IMR-90 (cell line): Measurements from ENCODE around the gene SPINT2. TPM values are rescaled to one million over a fixed set of nuclear protein-coding genes. Genes with fewer than 3 reads are reported as not detected.

Experiments
- ATAC-seq: fragments of 200-7000 bp; cut with Tn5 transposase; 2 replicates; pipeline ENCODE4 v1.9.1; 2020; ENCODE audit warnings: low read depth, mild to moderate bottlenecking, moderate library complexity
- BruUV-seq: library from RNA; stranded (reverse); fragments of 400-500 nt; replicated peaks from 2 replicates; lab custom pipeline; 2021; lab: Mats Ljungman, UMichigan
- CTCF ChIA-PET: fragments of 300-600 bp; formaldehyde crosslinking; extraction: SDS; loops from one replicate; lab custom pipeline; 2021; ENCODE audit warnings: antibody characterized with exemption; lab: Yijun Ruan, JAX
- POLR2A ChIA-PET: fragments of 300-600 bp; sonication (Branson Sonifier 250); formaldehyde crosslinking; loops from one replicate; lab custom pipeline; 2022; ENCODE audit warnings: antibody characterized with exemption; ENCODE audit not compliant: unreplicated experiment; lab: Charles Lee
- DNase-seq: peaks from one replicate; pipeline ENCODE4 v3.0.0; 2013
- H2AFZ ChIP-seq: replicated peaks from 2 replicates; pipeline ENCODE3; 2013; ENCODE audit warnings: low read length, mild to moderate bottlenecking; ENCODE audit not compliant: poor library complexity
- H2AK5ac ChIP-seq: 2 replicates; pipeline ENCODE4 v1.6.1; 2013; ENCODE audit warnings: low read depth, low read length, inconsistent platforms
- H2AK9ac ChIP-seq: replicated peaks from 2 replicates; pipeline ENCODE3; 2013; ENCODE audit warnings: mild to moderate bottlenecking, low read depth, low read length, moderate library complexity; ENCODE audit not compliant: poor library complexity
- H2BK120ac ChIP-seq: 2 replicates; pipeline ENCODE4 v1.6.1; 2013; ENCODE audit warnings: low read depth, low read length, inconsistent platforms
- H2BK15ac ChIP-seq: 3 replicates; pipeline ENCODE4 v1.6.1; 2013; ENCODE audit warnings: low read depth, low read length, inconsistent platforms
- H2BK20ac ChIP-seq: 2 replicates; pipeline ENCODE4 v1.6.1; 2013; ENCODE audit warnings: low read depth, mild to moderate bottlenecking, inconsistent platforms, low read length, moderate library complexity
- H2BK5ac ChIP-seq: 2 replicates; pipeline ENCODE4 v1.6.1; 2013; ENCODE audit warnings: mild to moderate bottlenecking, low read depth, low read length, inconsistent platforms; ENCODE audit not compliant: poor library complexity, severe bottlenecking
- H3K14ac ChIP-seq: replicated peaks from 2 replicates; pipeline ENCODE4 v1.6.1; 2013; ENCODE audit warnings: low read depth, low read length, inconsistent platforms
- H3K18ac ChIP-seq: 2 replicates; pipeline ENCODE4 v1.6.1; 2013; ENCODE audit warnings: low read depth, low read length, control low read depth
- H3K23ac ChIP-seq: 2 replicates; pipeline ENCODE4 v1.6.1; 2013; ENCODE audit warnings: low read depth, low read length, inconsistent platforms
- H3K27ac ChIP-seq: 2 replicates; pipeline ENCODE4 v1.5.1; 2013; ENCODE audit warnings: mild to moderate bottlenecking, control low read depth, low read length; ENCODE audit not compliant: insufficient read depth
- H3K27me3 ChIP-seq: 2 replicates; pipeline ENCODE4 v1.6.1; 2013; ENCODE audit warnings: low read length; ENCODE audit not compliant: control insufficient read depth, insufficient read depth
- H3K36me3 ChIP-seq: 2 replicates; pipeline ENCODE4 v1.6.1; 2013; ENCODE audit warnings: low read length, mixed read lengths; ENCODE audit not compliant: control insufficient read depth, insufficient read depth
- H3K4ac ChIP-seq: 2 replicates; pipeline ENCODE4 v1.6.1; 2013; ENCODE audit warnings: low read depth, low read length, inconsistent platforms
- H3K4me1 ChIP-seq: 2 replicates; pipeline ENCODE4 v1.6.1; 2013; ENCODE audit warnings: low read length, mixed read lengths; ENCODE audit not compliant: control insufficient read depth, insufficient read depth
- H3K4me2 ChIP-seq: 2 replicates; pipeline ENCODE4 v1.6.1; 2013; ENCODE audit warnings: low read depth, mild to moderate bottlenecking, control low read depth, low read length, moderate library complexity
- H3K4me3 ChIP-seq: 2 replicates; pipeline ENCODE4 v1.5.1; 2013; ENCODE audit warnings: low read depth, mild to moderate bottlenecking, control low read depth, low read length, moderate library complexity; ENCODE audit not compliant: insufficient read depth
- H3K56ac ChIP-seq: 2 replicates; pipeline ENCODE4 v1.6.1; 2013; ENCODE audit warnings: low read length, inconsistent platforms; ENCODE audit not compliant: insufficient read depth; ENCODE audit errors: extremely low read depth
- H3K79me1 ChIP-seq, 2 experiments: 2 replicates each; pipeline ENCODE4 v1.6.1; 2013; ENCODE audit warnings: low read length in 2 of 2, inconsistent platforms in 1 of 2, low read depth in 1 of 2
- H3K9ac ChIP-seq: 2 replicates; pipeline ENCODE4 v1.6.1; 2013; ENCODE audit warnings: low read depth, low read length, control low read depth
- H3K9me1 ChIP-seq: 2 replicates; pipeline ENCODE4 v1.6.1; 2013; ENCODE audit warnings: low read length, inconsistent platforms; ENCODE audit not compliant: insufficient read depth
- H3K9me3 ChIP-seq: 2 replicates; pipeline ENCODE4 v1.6.1; 2013; ENCODE audit warnings: low read length; ENCODE audit not compliant: control insufficient read depth, insufficient read depth
- H4K20me1 ChIP-seq: 2 replicates; pipeline ENCODE4 v1.6.1; 2013; ENCODE audit warnings: low read length, inconsistent platforms; ENCODE audit not compliant: insufficient read depth
- H4K5ac ChIP-seq: 2 replicates; pipeline ENCODE4 v1.6.1; 2013; ENCODE audit warnings: mild to moderate bottlenecking, low read depth, low read length, control low read depth
- H4K8ac ChIP-seq, 2 experiments: 2 replicates each; pipeline ENCODE4 v1.6.1; 2013; ENCODE audit warnings: low read depth in 2 of 2, low read length in 2 of 2, control low read depth in 1 of 2, inconsistent platforms in 1 of 2
- H4K91ac ChIP-seq: 2 replicates; pipeline ENCODE4 v1.6.1; 2013; ENCODE audit warnings: low read depth, low read length, inconsistent platforms; ENCODE audit not compliant: insufficient read depth
- MAFK ChIP-seq: IDR thresholded peaks from 2 replicates; pipeline ENCODE4 v1.6.1; 2012; ENCODE audit warnings: low read depth, low read length, improper control_type of control experiment
- POLR2A ChIP-seq: IDR thresholded peaks from 2 replicates; pipeline ENCODE4 v1.6.1; 2012; ENCODE audit warnings: mild to moderate bottlenecking, low read depth, low read length
- RFX5 ChIP-seq: IDR thresholded peaks from 2 replicates; pipeline ENCODE4 v1.8.0; 2012; ENCODE audit warnings: low read depth, mild to moderate bottlenecking, low read length, moderate library complexity
- WGBS, 2 experiments: methylation state at CpG; one replicate each; pipeline versions ENCODE4 v1.1.5 to v1.1.7; 2013; ENCODE audit warnings: missing lambda C conversion rate in 2 of 2; ENCODE audit not compliant: insufficient read length in 1 of 2; ENCODE audit errors: extremely low coverage in 2 of 2; 5-methylcytosine and 5-hydroxymethylcytosine counted together
- dilution Hi-C: fragments of 300-500 bp; cut with HindIII; formaldehyde crosslinking; loops from one replicate; pipeline ENCODE4 v1.14.3; 2018; ENCODE audit warnings: low sequenced_read_pairs; ENCODE audit not compliant: unreplicated experiment
- in situ Hi-C: fragments of 300-500 bp; cut with MboI; formaldehyde crosslinking; loops from 3 replicates; pipeline ENCODE4 v1.14.3; 2019; ENCODE audit warnings: low sequenced_read_pairs, inconsistent platforms, mixed read lengths
- intact Hi-C: fragments of 100-400 bp; cut with micrococcal nuclease; formaldehyde crosslinking; loops from 2 replicates; pipeline ENCODE4 v1.10.0; 2022
- polyA plus RNA-seq, 3 experiments: library from polyadenylated mRNA; depleted of rRNA; stranded (reverse); fragments of >200 nt; gene quantifications; 2 replicates each; pipeline ENCODE4 v1.2.3, GENCODE V29; 2012; ENCODE audit warnings: low replicate concordance in 1 of 3
- total RNA-seq: library from RNA; depleted of rRNA; stranded (reverse); fragments of >200 nt; gene quantifications from 2 replicates; pipeline ENCODE4 v1.2.3, GENCODE V29; 2012
- TF ChIP-seq, protein P1 (sequence below): conservative IDR thresholded peaks from 2 replicates; pipeline ENCODE4 v1.5.1; 2012; ENCODE audit warnings: mild to moderate bottlenecking, low read depth, low read length, improper control_type of control experiment
- TF ChIP-seq, protein P2 (sequence below): fragments of 150-350 bp; IDR thresholded peaks from 2 replicates; pipeline ENCODE4 v1.6.1; 2016; ENCODE audit warnings: low read depth, mild to moderate bottlenecking, low read length, moderate library complexity, borderline replicate concordance

The SPINT2 gene
- total and polyA plus RNA-seq, 2 of the 4 experiments (the other 2 are of a cell fraction) = 0.54 to 1.2 TPM

DNA sequence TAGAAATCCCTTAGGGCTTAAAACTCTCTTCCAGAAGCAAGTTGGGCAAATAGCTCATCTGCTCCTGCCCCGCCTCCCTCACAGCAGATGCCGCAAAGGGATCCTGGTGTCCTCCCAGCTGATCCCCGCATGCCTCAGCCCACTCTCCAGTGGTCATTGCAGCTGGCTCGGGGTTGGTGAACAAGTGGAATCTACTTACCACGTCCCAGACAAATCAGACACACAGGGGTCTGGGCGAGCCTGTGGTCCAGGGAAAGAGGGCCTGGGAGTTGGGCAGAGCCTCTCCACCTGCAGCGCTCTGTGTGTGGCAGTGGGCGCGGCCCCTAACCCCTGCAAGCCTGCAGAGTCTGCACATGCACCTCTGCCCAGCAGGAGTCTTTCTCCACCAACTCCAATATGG, 28.9 kb downstream of the SPINT2 start:
- H4K91ac ChIP-seq = peak overlapping the region; percentile 47; the same call in 1 of the 2 replicates
- DNase-seq (no peak), ATAC-seq (no peak)
- H3K79me1 ChIP-seq = no peaks in the 10 kb centered on the region
- H2AFZ ChIP-seq = no peak overlapping the region
- H2BK120ac ChIP-seq = peak overlapping the region; percentile 38; the same call in 1 of the 2 replicates
- BruUV-seq = no TSS peak
- H3K36me3 ChIP-seq = no peaks in the 10 kb centered on the region
- H2AK5ac ChIP-seq = no peak overlapping the region
- H3K18ac ChIP-seq = no peak overlapping the region
- H3K23ac ChIP-seq = no peak overlapping the region
- H2BK20ac ChIP-seq = no peak overlapping the region
- whole genome bisulfite sequencing, 2 experiments = no CpG with 5 or more reads among the region's 9 CpGs
- dilution Hi-C loops = no loop called here
- no peak overlapping the region for H3K4me3 ChIP-seq
- H3K9me3 ChIP-seq = no peaks in the 10 kb centered on the region
- H3K27me3 ChIP-seq = no peaks in the 10 kb centered on the region
- H3K4me1 ChIP-seq = peaks cover 18% of the 10 kb centered on the region
- H2AK9ac ChIP-seq = no peak overlapping the region
- in situ Hi-C loops = no loop called here
- no peak overlapping the region for H3K27ac ChIP-seq
- H3K9ac ChIP-seq = no peak overlapping the region
- H2BK15ac ChIP-seq = no peak overlapping the region
- TF ChIP-seq, protein P1, sequence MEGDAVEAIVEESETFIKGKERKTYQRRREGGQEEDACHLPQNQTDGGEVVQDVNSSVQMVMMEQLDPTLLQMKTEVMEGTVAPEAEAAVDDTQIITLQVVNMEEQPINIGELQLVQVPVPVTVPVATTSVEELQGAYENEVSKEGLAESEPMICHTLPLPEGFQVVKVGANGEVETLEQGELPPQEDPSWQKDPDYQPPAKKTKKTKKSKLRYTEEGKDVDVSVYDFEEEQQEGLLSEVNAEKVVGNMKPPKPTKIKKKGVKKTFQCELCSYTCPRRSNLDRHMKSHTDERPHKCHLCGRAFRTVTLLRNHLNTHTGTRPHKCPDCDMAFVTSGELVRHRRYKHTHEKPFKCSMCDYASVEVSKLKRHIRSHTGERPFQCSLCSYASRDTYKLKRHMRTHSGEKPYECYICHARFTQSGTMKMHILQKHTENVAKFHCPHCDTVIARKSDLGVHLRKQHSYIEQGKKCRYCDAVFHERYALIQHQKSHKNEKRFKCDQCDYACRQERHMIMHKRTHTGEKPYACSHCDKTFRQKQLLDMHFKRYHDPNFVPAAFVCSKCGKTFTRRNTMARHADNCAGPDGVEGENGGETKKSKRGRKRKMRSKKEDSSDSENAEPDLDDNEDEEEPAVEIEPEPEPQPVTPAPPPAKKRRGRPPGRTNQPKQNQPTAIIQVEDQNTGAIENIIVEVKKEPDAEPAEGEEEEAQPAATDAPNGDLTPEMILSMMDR = no peak
- TF ChIP-seq, protein P2, sequence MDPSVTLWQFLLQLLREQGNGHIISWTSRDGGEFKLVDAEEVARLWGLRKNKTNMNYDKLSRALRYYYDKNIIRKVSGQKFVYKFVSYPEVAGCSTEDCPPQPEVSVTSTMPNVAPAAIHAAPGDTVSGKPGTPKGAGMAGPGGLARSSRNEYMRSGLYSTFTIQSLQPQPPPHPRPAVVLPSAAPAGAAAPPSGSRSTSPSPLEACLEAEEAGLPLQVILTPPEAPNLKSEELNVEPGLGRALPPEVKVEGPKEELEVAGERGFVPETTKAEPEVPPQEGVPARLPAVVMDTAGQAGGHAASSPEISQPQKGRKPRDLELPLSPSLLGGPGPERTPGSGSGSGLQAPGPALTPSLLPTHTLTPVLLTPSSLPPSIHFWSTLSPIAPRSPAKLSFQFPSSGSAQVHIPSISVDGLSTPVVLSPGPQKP = no peak
- no peak for TF ChIP-seq MAFK
- no peak for TF ChIP-seq RFX5
- TF ChIP-seq POLR2A = no peak
- intact Hi-C loops = no loop called here
- no peak overlapping the region for H4K8ac ChIP-seq
- H3K4me2 ChIP-seq = no peak overlapping the region
- H3K4ac ChIP-seq = no peak overlapping the region
- H2BK5ac ChIP-seq = no peak overlapping the region
- H3K56ac ChIP-seq = no peak overlapping the region
- ChIA-PET CTCF (no interaction called here), POLR2A (no interaction called here)
- no peaks in the 10 kb centered on the region for H4K20me1 ChIP-seq
- H4K5ac ChIP-seq = no peak overlapping the region
- H3K9me1 ChIP-seq = peaks cover 13% of the 10 kb centered on the region
- H3K14ac ChIP-seq = no peak overlapping the region
